WTC11 (cell line): Measurements from ENCODE around the gene IRAG1. TPM values are rescaled to one million over a fixed set of nuclear protein-coding genes. Genes with fewer than 3 reads are reported as not detected.
"Not testable (repeated sequence)": the region's sequence is repeated elsewhere in the genome, so short reads cannot be mapped to it uniquely, and the experiment has no call there.

ENCODE experiments used
- ATAC-seq: fragments of 200-7000 bp; cut with Tn5 transposase; 2 replicates; pipeline ENCODE4 v1.10.0; 2021; ENCODE audit warnings: mild to moderate bottlenecking, moderate library complexity
- CTCF ChIA-PET: fragments of 300-600 bp; sonication (Branson Sonifier 250); formaldehyde crosslinking; loops from one replicate; lab custom pipeline; 2021; ENCODE audit warnings: antibody characterized with exemption; lab: Charles Lee
- POLR2A ChIA-PET: fragments of 350-600 bp; sonication (Branson Sonifier 250); formaldehyde crosslinking; loops from one replicate; lab custom pipeline; 2021; ENCODE audit warnings: antibody characterized with exemption; lab: Charles Lee
- DNase-seq: peaks from one replicate; pipeline ENCODE4 v3.0.0; 2021; ENCODE audit warnings: low spot score
- H3K27ac Mint-ChIP-seq: 2 replicates; pipeline ENCODE4 v1.8.0; 2021; ENCODE audit warnings: mixed read lengths
- H3K27me3 Mint-ChIP-seq: 2 replicates; pipeline ENCODE4 v1.8.0; 2021; ENCODE audit warnings: low read depth, mild to moderate bottlenecking, moderate library complexity, mixed read lengths
- H3K36me3 Mint-ChIP-seq: 2 replicates; pipeline ENCODE4 v1.8.0; 2021; ENCODE audit warnings: mixed read lengths
- H3K4me1 Mint-ChIP-seq: 2 replicates; pipeline ENCODE4 v1.8.0; 2022; ENCODE audit warnings: mixed read lengths
- H3K4me3 Mint-ChIP-seq: 2 replicates; pipeline ENCODE4 v1.8.0; 2021; ENCODE audit warnings: mild to moderate bottlenecking, moderate library complexity, mixed read lengths
- H3K9me3 Mint-ChIP-seq: 2 replicates; pipeline ENCODE4 v1.8.0; 2021; ENCODE audit warnings: mixed read lengths
- CBFB ChIP-seq: sonication (generic); formaldehyde crosslinking; IDR thresholded peaks from 2 replicates; pipeline ENCODE4 v1.8.1; 2022; ENCODE audit warnings: mild to moderate bottlenecking, low read depth, missing genetic modification reagents
- CREM ChIP-seq: sonication (generic); formaldehyde crosslinking; IDR thresholded peaks from 2 replicates; pipeline ENCODE4 v1.8.1; 2022; ENCODE audit warnings: mild to moderate bottlenecking, missing genetic modification reagents, moderate library complexity
- EMX1 ChIP-seq: fragments of 250-450 bp; sonication (Bioruptor Pico); IDR thresholded peaks from 2 replicates; pipeline ENCODE4 v1.8.0; 2021; ENCODE audit warnings: mild to moderate bottlenecking
- ESRRA ChIP-seq: sonication (generic); formaldehyde crosslinking; IDR thresholded peaks from 2 replicates; pipeline ENCODE4 v1.8.1; 2022; ENCODE audit warnings: mild to moderate bottlenecking, missing genetic modification reagents, borderline replicate concordance
- FOXK1 ChIP-seq: sonication (generic); formaldehyde crosslinking; IDR thresholded peaks from 2 replicates; pipeline ENCODE4 v1.8.0; 2022; ENCODE audit warnings: mild to moderate bottlenecking, moderate library complexity, missing genetic modification reagents
- GTF2I ChIP-seq: fragments of 250-450 bp; sonication (Bioruptor Pico); conservative IDR thresholded peaks from 2 replicates; pipeline ENCODE4 v1.4.0; 2021; ENCODE audit warnings: mild to moderate bottlenecking
- JAZF1 ChIP-seq: fragments of 250-450 bp; sonication (Bioruptor Pico); IDR thresholded peaks from 2 replicates; pipeline ENCODE4 v1.9.0; 2021; ENCODE audit warnings: moderate library complexity, mild to moderate bottlenecking, inconsistent platforms
- NR1H2 ChIP-seq: sonication (generic); formaldehyde crosslinking; IDR thresholded peaks from 2 replicates; pipeline ENCODE4 v1.9.0; 2021; ENCODE audit warnings: mild to moderate bottlenecking, moderate library complexity, missing genetic modification reagents
- NR3C1 ChIP-seq: sonication (generic); formaldehyde crosslinking; conservative IDR thresholded peaks from 2 replicates; pipeline ENCODE4 v1.8.1; 2023; ENCODE audit warnings: low read depth, mild to moderate bottlenecking, missing genetic modification reagents
- RELA ChIP-seq: sonication (generic); formaldehyde crosslinking; IDR thresholded peaks from 2 replicates; pipeline ENCODE4 v1.8.1; 2022; ENCODE audit warnings: missing genetic modification reagents, mild to moderate bottlenecking, borderline replicate concordance
- SMAD3 ChIP-seq: sonication (generic); formaldehyde crosslinking; IDR thresholded peaks from 2 replicates; pipeline ENCODE4 v1.8.0; 2022; ENCODE audit warnings: missing genetic modification reagents, mild to moderate bottlenecking, borderline replicate concordance
- SP1 ChIP-seq: sonication (generic); formaldehyde crosslinking; conservative IDR thresholded peaks from 2 replicates; pipeline ENCODE4 v1.8.1; 2022; ENCODE audit warnings: missing genetic modification reagents
- ZNF121 ChIP-seq: sonication (generic); formaldehyde crosslinking; IDR thresholded peaks from 2 replicates; pipeline ENCODE4 v1.8.0; 2023; ENCODE audit warnings: missing genetic modification reagents
- ZNF263 ChIP-seq: sonication (generic); formaldehyde crosslinking; IDR thresholded peaks from 2 replicates; pipeline ENCODE4 v1.8.1; 2022; ENCODE audit warnings: low read depth, mild to moderate bottlenecking, moderate library complexity, missing genetic modification reagents
- ZNF317 ChIP-seq: sonication (generic); formaldehyde crosslinking; IDR thresholded peaks from 2 replicates; pipeline ENCODE4 v1.8.1; 2023; ENCODE audit warnings: low read depth, mild to moderate bottlenecking, moderate library complexity, missing genetic modification reagents, borderline replicate concordance
- ZNF416 ChIP-seq: fragments of 250-450 bp; sonication (Bioruptor Pico); IDR thresholded peaks from 2 replicates; pipeline ENCODE4 v1.9.0; 2021; ENCODE audit warnings: mild to moderate bottlenecking, inconsistent platforms
- total RNA-seq: library from RNA; stranded (reverse); gene quantifications from 3 replicates; pipeline ENCODE4 v1.2.3, GENCODE V29; 2021
- TF ChIP-seq, protein P1 (sequence below): sonication (generic); formaldehyde crosslinking; IDR thresholded peaks from 2 replicates; pipeline ENCODE4 v1.8.1; 2022; ENCODE audit warnings: low read depth, missing genetic modification reagents, borderline replicate concordance
- TF ChIP-seq, protein P2 (sequence below): fragments of 250-450 bp; sonication (Bioruptor Pico); IDR thresholded peaks from 2 replicates; pipeline ENCODE4 v1.9.0; 2021; ENCODE audit warnings: mild to moderate bottlenecking
- TF ChIP-seq, protein P3 (sequence below): sonication (generic); formaldehyde crosslinking; IDR thresholded peaks from 2 replicates; pipeline ENCODE4 v1.8.1; 2023; ENCODE audit warnings: mild to moderate bottlenecking, missing genetic modification reagents, borderline replicate concordance
- TF ChIP-seq, protein P4 (sequence below): sonication (generic); formaldehyde crosslinking; IDR thresholded peaks from 2 replicates; pipeline ENCODE4 v1.8.1; 2023; ENCODE audit warnings: mild to moderate bottlenecking, missing genetic modification reagents, moderate library complexity

Gene IRAG1
- total RNA-seq, 1 experiment from 2014 or later: 2.8 TPM

DNA sequence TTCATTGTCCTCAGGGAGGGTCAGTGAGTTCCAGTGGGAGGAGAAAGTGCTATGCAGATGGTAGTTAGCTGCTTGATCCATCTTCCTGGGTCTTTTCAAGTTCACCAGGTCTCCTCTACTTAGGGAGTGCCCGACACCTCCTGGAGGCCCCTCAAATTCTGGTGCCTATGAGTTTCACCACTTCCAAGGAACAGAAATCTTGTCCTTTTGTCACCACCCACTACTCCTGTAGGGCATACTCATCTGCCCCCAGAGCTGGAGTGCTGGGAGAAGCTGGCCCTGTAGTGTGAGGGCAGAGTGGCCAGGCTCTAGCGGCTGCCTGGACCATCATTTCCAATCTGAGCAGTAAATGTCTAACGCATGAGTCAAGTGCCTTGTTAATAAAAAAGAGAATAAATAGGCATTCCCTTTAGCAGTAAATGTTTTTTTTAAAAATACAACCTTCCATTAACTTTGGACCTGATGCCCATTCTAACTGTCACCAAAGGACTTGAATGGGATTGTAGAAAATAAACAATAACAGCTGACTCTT lies 12.5 kb downstream of the IRAG1 start (continued):
- TF ChIP-seq CREM: no peak

DNA sequence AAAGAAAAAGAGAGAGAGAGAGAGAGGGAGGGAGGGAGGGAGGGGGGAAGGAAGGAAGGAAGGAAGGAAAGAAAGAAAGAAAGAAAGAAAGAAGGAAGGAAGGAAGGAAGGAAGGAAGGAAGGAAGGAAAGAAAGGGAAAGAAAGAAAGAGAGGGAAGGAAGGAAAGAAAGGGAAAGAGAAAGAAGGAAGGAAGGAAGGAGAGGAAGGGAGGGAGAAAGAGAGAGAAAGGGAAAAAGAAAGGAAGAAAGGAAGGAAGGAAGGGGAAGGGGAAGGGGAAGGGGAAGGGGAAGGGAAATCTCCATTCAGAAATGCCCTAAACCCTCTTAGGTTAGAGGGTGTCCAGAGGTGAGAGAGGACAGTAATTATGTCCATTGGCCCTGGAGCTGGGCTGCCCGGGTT lies 13.3 kb downstream of the IRAG1 start:
- H3K27me3 Mint-ChIP-seq, CTCF ChIA-PET: not testable (repeated sequence)

DNA sequence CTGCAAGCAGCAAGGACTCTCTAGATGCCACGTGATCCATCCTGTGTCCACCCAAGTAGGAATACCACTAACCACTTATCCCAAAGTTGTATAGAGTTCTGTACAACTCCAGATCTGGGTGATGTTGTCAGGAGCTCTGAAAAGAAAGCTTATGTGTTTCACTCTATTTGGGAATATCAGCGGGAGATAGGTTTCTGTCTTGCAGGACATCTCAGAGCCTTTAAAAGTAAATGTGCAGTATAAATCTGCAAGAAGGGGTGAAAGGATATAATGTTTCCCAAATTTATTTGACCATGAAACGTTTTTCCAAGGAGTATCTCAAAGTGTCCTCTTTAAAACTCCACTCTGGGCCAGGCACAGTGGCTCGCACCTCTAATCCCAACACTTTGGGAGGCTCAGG lies 13.9 kb downstream of the IRAG1 start:
- H3K36me3 Mint-ChIP-seq: no peaks in the 10 kb centered on the region
- POLR2A ChIA-PET: no interaction called here
- DNase-seq (no peak), ATAC-seq (no peak)
- H3K27me3 Mint-ChIP-seq: peaks cover 3% of the 10 kb centered on the region; the same call in 1 of the 2 replicates
- CTCF ChIA-PET: no interaction called here
- 0 out of 2 replicates have a peak, but pooled peaks cover 5% of the 10 kb centered on the region for H3K9me3 Mint-ChIP-seq
- peaks cover 12% of the 10 kb centered on the region for H3K4me1 Mint-ChIP-seq
- no peak overlapping the region for H3K4me3 Mint-ChIP-seq
- no peak overlapping the region for H3K27ac Mint-ChIP-seq
- no peak for TF ChIP-seq EMX1 (CRISPR knock-in tag)
- no peak for TF ChIP-seq RELA
- no peak for TF ChIP-seq GTF2I (CRISPR knock-in tag)
- TF ChIP-seq SP1 (CRISPR knock-in tag): no peak
- no peak for TF ChIP-seq NR1H2 (CRISPR knock-in tag)
- TF ChIP-seq CBFB (CRISPR knock-in tag): no peak
- TF ChIP-seq JAZF1 (CRISPR knock-in tag): no peak
- TF ChIP-seq ZNF317: no peak
- TF ChIP-seq ESRRA (CRISPR knock-in tag): no peak
- TF ChIP-seq NR3C1 (CRISPR knock-in tag): no peak

More for the DNA sequence above, 13.3 kb downstream of the IRAG1 start:
- ATAC-seq, H3K4me3 Mint-ChIP-seq, H3K36me3 Mint-ChIP-seq, POLR2A ChIA-PET, H3K4me1 Mint-ChIP-seq, DNase-seq, H3K27ac Mint-ChIP-seq, H3K9me3 Mint-ChIP-seq: not testable (repeated sequence)

DNA sequence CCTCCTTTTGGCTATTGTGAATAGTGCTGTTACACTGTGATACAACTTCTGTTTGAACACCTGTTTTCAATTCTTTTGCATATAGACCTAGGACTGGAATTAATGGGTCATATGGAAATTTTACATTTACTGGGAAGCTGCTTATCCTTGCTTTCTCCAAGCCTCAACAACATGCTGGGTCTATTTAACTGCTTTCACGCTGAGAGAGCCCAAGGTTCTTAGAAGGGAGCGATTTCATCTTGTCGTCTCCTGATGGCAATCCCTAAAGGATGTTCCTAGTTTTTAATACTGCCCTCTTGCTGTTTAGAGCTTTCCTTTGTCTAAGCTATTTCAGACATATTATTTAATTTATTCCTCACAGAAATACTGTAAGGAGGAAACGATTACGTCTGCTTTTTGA lies 15.5 kb downstream of the IRAG1 start:
- no peak for ATAC-seq
- Mint-ChIP-seq H3K4me3 (no peak overlapping the region), H3K27me3 (peaks cover 3% of the 10 kb centered on the region; the same call in 1 of the 2 replicates), H3K4me1 (peaks cover 14% of the 10 kb centered on the region), H3K27ac (no peak overlapping the region), H3K9me3 (0 out of 2 replicates have a peak, but pooled peaks cover 5% of the 10 kb centered on the region), H3K36me3 (no peaks in the 10 kb centered on the region)
- DNase-seq: no peak
- CTCF ChIA-PET: no interaction called here
- TF ChIP-seq ZNF263 (CRISPR knock-in tag): no peak
- POLR2A ChIA-PET: no interaction called here

DNA sequence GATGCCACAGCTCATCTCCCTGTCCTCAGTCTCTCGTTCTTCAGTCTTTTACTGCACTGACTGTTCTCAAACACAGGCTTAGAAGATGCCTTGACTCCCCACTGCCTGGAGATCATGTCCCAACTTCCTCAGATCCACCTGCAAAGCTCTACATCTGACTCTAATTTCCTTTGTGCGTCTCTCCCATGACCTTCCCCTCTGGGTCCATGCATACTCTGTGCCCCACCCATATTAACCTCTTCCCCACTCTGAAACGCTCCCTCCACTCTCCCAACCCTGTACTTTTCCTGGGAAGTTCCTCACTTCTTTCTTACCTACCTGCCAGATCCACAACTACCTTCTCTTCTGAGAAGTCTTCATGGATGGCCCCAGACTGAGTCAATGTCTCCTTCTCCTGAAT lies 16.6 kb downstream of the IRAG1 start:
- CTCF ChIA-PET: no interaction called here
- TF ChIP-seq, protein P1, sequence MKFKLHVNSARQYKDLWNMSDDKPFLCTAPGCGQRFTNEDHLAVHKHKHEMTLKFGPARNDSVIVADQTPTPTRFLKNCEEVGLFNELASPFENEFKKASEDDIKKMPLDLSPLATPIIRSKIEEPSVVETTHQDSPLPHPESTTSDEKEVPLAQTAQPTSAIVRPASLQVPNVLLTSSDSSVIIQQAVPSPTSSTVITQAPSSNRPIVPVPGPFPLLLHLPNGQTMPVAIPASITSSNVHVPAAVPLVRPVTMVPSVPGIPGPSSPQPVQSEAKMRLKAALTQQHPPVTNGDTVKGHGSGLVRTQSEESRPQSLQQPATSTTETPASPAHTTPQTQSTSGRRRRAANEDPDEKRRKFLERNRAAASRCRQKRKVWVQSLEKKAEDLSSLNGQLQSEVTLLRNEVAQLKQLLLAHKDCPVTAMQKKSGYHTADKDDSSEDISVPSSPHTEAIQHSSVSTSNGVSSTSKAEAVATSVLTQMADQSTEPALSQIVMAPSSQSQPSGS (CRISPR knock-in tag): no peak
- no peak for TF ChIP-seq ZNF416 (CRISPR knock-in tag)
- TF ChIP-seq SMAD3 (CRISPR knock-in tag): no peak
- no peak for TF ChIP-seq FOXK1 (CRISPR knock-in tag)
- TF ChIP-seq NR1H2 (CRISPR knock-in tag): no peak
- TF ChIP-seq, protein P2, sequence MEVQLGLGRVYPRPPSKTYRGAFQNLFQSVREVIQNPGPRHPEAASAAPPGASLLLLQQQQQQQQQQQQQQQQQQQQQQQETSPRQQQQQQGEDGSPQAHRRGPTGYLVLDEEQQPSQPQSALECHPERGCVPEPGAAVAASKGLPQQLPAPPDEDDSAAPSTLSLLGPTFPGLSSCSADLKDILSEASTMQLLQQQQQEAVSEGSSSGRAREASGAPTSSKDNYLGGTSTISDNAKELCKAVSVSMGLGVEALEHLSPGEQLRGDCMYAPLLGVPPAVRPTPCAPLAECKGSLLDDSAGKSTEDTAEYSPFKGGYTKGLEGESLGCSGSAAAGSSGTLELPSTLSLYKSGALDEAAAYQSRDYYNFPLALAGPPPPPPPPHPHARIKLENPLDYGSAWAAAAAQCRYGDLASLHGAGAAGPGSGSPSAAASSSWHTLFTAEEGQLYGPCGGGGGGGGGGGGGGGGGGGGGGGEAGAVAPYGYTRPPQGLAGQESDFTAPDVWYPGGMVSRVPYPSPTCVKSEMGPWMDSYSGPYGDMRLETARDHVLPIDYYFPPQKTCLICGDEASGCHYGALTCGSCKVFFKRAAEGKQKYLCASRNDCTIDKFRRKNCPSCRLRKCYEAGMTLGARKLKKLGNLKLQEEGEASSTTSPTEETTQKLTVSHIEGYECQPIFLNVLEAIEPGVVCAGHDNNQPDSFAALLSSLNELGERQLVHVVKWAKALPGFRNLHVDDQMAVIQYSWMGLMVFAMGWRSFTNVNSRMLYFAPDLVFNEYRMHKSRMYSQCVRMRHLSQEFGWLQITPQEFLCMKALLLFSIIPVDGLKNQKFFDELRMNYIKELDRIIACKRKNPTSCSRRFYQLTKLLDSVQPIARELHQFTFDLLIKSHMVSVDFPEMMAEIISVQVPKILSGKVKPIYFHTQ: no peak
- TF ChIP-seq, protein P3, sequence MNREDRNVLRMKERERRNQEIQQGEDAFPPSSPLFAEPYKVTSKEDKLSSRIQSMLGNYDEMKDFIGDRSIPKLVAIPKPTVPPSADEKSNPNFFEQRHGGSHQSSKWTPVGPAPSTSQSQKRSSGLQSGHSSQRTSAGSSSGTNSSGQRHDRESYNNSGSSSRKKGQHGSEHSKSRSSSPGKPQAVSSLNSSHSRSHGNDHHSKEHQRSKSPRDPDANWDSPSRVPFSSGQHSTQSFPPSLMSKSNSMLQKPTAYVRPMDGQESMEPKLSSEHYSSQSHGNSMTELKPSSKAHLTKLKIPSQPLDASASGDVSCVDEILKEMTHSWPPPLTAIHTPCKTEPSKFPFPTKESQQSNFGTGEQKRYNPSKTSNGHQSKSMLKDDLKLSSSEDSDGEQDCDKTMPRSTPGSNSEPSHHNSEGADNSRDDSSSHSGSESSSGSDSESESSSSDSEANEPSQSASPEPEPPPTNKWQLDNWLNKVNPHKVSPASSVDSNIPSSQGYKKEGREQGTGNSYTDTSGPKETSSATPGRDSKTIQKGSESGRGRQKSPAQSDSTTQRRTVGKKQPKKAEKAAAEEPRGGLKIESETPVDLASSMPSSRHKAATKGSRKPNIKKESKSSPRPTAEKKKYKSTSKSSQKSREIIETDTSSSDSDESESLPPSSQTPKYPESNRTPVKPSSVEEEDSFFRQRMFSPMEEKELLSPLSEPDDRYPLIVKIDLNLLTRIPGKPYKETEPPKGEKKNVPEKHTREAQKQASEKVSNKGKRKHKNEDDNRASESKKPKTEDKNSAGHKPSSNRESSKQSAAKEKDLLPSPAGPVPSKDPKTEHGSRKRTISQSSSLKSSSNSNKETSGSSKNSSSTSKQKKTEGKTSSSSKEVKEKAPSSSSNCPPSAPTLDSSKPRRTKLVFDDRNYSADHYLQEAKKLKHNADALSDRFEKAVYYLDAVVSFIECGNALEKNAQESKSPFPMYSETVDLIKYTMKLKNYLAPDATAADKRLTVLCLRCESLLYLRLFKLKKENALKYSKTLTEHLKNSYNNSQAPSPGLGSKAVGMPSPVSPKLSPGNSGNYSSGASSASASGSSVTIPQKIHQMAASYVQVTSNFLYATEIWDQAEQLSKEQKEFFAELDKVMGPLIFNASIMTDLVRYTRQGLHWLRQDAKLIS: no peak
- TF ChIP-seq, protein P4, sequence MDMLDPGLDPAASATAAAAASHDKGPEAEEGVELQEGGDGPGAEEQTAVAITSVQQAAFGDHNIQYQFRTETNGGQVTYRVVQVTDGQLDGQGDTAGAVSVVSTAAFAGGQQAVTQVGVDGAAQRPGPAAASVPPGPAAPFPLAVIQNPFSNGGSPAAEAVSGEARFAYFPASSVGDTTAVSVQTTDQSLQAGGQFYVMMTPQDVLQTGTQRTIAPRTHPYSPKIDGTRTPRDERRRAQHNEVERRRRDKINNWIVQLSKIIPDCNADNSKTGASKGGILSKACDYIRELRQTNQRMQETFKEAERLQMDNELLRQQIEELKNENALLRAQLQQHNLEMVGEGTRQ (CRISPR knock-in tag): no peak
- no peak for TF ChIP-seq ZNF121

More for the DNA sequence above, 16.6 kb downstream of the IRAG1 start:
- H3K4me1 Mint-ChIP-seq: peaks cover 14% of the 10 kb centered on the region
- no peak overlapping the region for H3K27ac Mint-ChIP-seq
- DNase-seq (no peak), ATAC-seq (no peak)
- POLR2A ChIA-PET: no interaction called here
- 0 out of 2 replicates have a peak, but pooled peaks cover 5% of the 10 kb centered on the region for H3K9me3 Mint-ChIP-seq
- no peak overlapping the region for H3K4me3 Mint-ChIP-seq
- no peaks in the 10 kb centered on the region for H3K36me3 Mint-ChIP-seq
- peaks cover 3% of the 10 kb centered on the region; the same call in 1 of the 2 replicates for H3K27me3 Mint-ChIP-seq
